HepG2 (cell line): ENCODE data around the gene INPP4B. TPM values are rescaled to one million over a fixed set of nuclear protein-coding genes. Genes with fewer than 3 reads are reported as not detected.

Experiments used
- ATAC-seq: fragments of 200-7000 bp; cut with Tn5 transposase; 3 replicates; pipeline ENCODE4 v1.9.1; 2020; ENCODE audit warnings: mild to moderate bottlenecking, moderate library complexity
- BruUV-seq: library from RNA; stranded (reverse); fragments of 400-500 nt; replicated peaks from 2 replicates; lab custom pipeline; 2021; lab: Mats Ljungman, UMichigan
- CTCF ChIA-PET: fragments of 300-600 bp; formaldehyde crosslinking; extraction: SDS; loops from one replicate; lab custom pipeline; 2021; ENCODE audit warnings: low total read pairs, inconsistent platforms, low intra/inter-chr PET ratio; lab: Yijun Ruan, JAX
- POLR2A ChIA-PET: fragments of 350-600 bp; sonication (Branson Sonifier 250); formaldehyde crosslinking; loops from one replicate; lab custom pipeline; 2020; ENCODE audit warnings: antibody characterized with exemption, inconsistent platforms; lab: Yijun Ruan, JAX
- DNase-seq: peaks from one replicate; pipeline ENCODE4 v3.0.0-alpha.2; 2015; ENCODE audit warnings: low spot score
- FAIRE-seq: peaks from 3 replicates; lab custom pipeline; 2011; peaks lifted over from hg19 to GRCh38; lab: Jason Lieb, UNC
- H2AFZ ChIP-seq: one replicate; pipeline ENCODE4 v1.6.1; 2011; ENCODE audit warnings: low read length, inconsistent platforms
- H3K27ac ChIP-seq: fragments of 300-600 bp; 3 replicates; pipeline ENCODE4 v1.8.0; 2011; ENCODE audit warnings: mixed run types, mild to moderate bottlenecking, mixed read lengths, low read length, inconsistent platforms; ENCODE audit not compliant: insufficient read depth; ENCODE audit errors: extremely low read length
- H3K27me3 ChIP-seq, 2 experiments: fragments of 200-600 bp in 1 of 2; 2 replicates in 1 of 2; 3 replicates in 1 of 2; pipeline versions ENCODE4 v1.6.0 to v1.8.0; 2011; ENCODE audit warnings: low read length in 2 of 2, mild to moderate bottlenecking in 2 of 2, moderate library complexity in 2 of 2, inconsistent platforms in 1 of 2; ENCODE audit not compliant: insufficient read depth in 2 of 2, control insufficient read depth in 1 of 2
- H3K36me3 ChIP-seq, 2 experiments: fragments of 200-600 bp in 1 of 2; replicated peaks in 1 of 2; 2 replicates in 1 of 2; 3 replicates in 1 of 2; pipeline versions ENCODE4 v1.5.1 to v1.8.0; 2011; ENCODE audit warnings: low read length in 2 of 2, inconsistent platforms in 1 of 2; ENCODE audit not compliant: insufficient read depth in 2 of 2, control insufficient read depth in 1 of 2
- H3K4me1 ChIP-seq: 2 replicates; pipeline ENCODE4 v1.5.1; 2012; ENCODE audit warnings: low read length, inconsistent platforms; ENCODE audit not compliant: insufficient read depth
- H3K4me2 ChIP-seq: 2 replicates; pipeline ENCODE4 v1.6.0; 2011; ENCODE audit warnings: low read depth, low read length, inconsistent platforms
- H3K4me3 ChIP-seq, 3 experiments: fragments of 200-600 bp in 1 of 3; sonication (generic), shearing (Covaris generic) in 1 of 3; replicated peaks in 1 of 3; 2 replicates each; pipeline ENCODE4 v1.5.1; 2011 to 2016; ENCODE audit warnings: low read length in 3 of 3, inconsistent platforms in 2 of 3, low read depth in 2 of 3, mild to moderate bottlenecking in 2 of 3, control low read depth in 1 of 3, mixed read lengths in 1 of 3; ENCODE audit not compliant: insufficient read depth in 1 of 3
- H3K79me2 ChIP-seq: one replicate; pipeline ENCODE4 v1.6.1; 2011; ENCODE audit warnings: low read length, inconsistent platforms; ENCODE audit not compliant: insufficient read depth
- H3K9ac ChIP-seq: 2 replicates; pipeline ENCODE4 v1.6.0; 2011; ENCODE audit warnings: mild to moderate bottlenecking, low read depth, low read length, inconsistent platforms; ENCODE audit not compliant: insufficient read depth
- H3K9me3 ChIP-seq: 2 replicates; pipeline ENCODE4 v1.5.1; 2012; ENCODE audit warnings: mild to moderate bottlenecking, low read length
- H4K20me1 ChIP-seq: 2 replicates; pipeline ENCODE4 v1.6.0; 2011; ENCODE audit warnings: inconsistent platforms, mild to moderate bottlenecking, low read length, moderate library complexity; ENCODE audit not compliant: insufficient read depth
- REL ChIP-seq: sonication (generic); formaldehyde crosslinking; conservative IDR thresholded peaks from 2 replicates; pipeline ENCODE4 v1.8.0; 2022; ENCODE audit warnings: mild to moderate bottlenecking, missing genetic modification reagents, moderate library complexity
- SRF ChIP-seq: IDR thresholded peaks from 2 replicates; pipeline ENCODE4 v1.6.1; 2011; ENCODE audit warnings: mild to moderate bottlenecking, low read depth, low read length, moderate library complexity
- WIZ ChIP-seq: sonication (generic); formaldehyde crosslinking; IDR thresholded peaks from 2 replicates; pipeline ENCODE4 v1.5.1; 2020; ENCODE audit warnings: mild to moderate bottlenecking, missing genetic modification reagents
- ZNF12 ChIP-seq: sonication (generic); formaldehyde crosslinking; IDR thresholded peaks from 2 replicates; pipeline ENCODE4 v1.5.0; 2020; ENCODE audit warnings: missing genetic modification reagents
- ZNF253 ChIP-seq: sonication (generic); formaldehyde crosslinking; IDR thresholded peaks from 2 replicates; pipeline ENCODE4 v1.8.0; 2022; ENCODE audit warnings: mild to moderate bottlenecking, missing genetic modification reagents, borderline replicate concordance
- ZNF33B ChIP-seq: sonication (generic); formaldehyde crosslinking; IDR thresholded peaks from 2 replicates; pipeline ENCODE4 v1.5.1; 2020; ENCODE audit warnings: mild to moderate bottlenecking, missing genetic modification reagents
- ZNF570 ChIP-seq: sonication (generic); formaldehyde crosslinking; IDR thresholded peaks from 2 replicates; pipeline ENCODE4 v1.4.0; 2020; ENCODE audit warnings: mild to moderate bottlenecking, missing genetic modification reagents, borderline replicate concordance
- ZNF577 ChIP-seq: sonication (generic); formaldehyde crosslinking; IDR thresholded peaks from 2 replicates; pipeline ENCODE4 v1.4.0; 2020; ENCODE audit warnings: mild to moderate bottlenecking, low read depth, missing genetic modification reagents, borderline replicate concordance
- ZNF619 ChIP-seq: sonication (generic); formaldehyde crosslinking; IDR thresholded peaks from 2 replicates; pipeline ENCODE4 v1.4.0; 2020; ENCODE audit warnings: mild to moderate bottlenecking, missing genetic modification reagents
- ZNF652 ChIP-seq: IDR thresholded peaks from 2 replicates; pipeline ENCODE4 v1.6.1; 2016; ENCODE audit warnings: low read depth, borderline replicate concordance
- ZNF678 ChIP-seq: sonication (generic); formaldehyde crosslinking; IDR thresholded peaks from 2 replicates; pipeline ENCODE4 v1.4.0; 2020; ENCODE audit warnings: mild to moderate bottlenecking, missing genetic modification reagents
- ZNF704 ChIP-seq: sonication (generic); formaldehyde crosslinking; IDR thresholded peaks from 2 replicates; pipeline ENCODE4 v1.8.1; 2023; ENCODE audit warnings: mild to moderate bottlenecking, inconsistent platforms, moderate library complexity, missing genetic modification reagents, borderline replicate concordance
- WGBS: methylation state at CpG from one replicate; pipeline ENCODE4 v1.1.6; 2017; ENCODE audit warnings: low lambda C conversion rate; 5-methylcytosine and 5-hydroxymethylcytosine counted together
- in situ Hi-C: cut with HindIII; loops from 2 replicates; pipeline ENCODE4 v1.10.0; 2017; ENCODE audit warnings: low pct_unique_long_range_greater_than_20kb; ENCODE audit not compliant: extremely low pct_ligation_motif_present
- intact Hi-C: fragments of 100-400 bp; cut with micrococcal nuclease; formaldehyde crosslinking; loops from one replicate; pipeline ENCODE4 v1.10.0; 2022; ENCODE audit not compliant: unreplicated experiment
- polyA plus RNA-seq, 8 experiments: library from polyadenylated mRNA; depleted of rRNA in 3 of 8; stranded (reverse) in 7 of 8; unstranded in 1 of 8; fragments of >200 nt; fragmentation: Illumina TruSeq in 4 of 8; extraction: Trizol in 4 of 8; gene quantifications; 2 replicates each; pipeline versions ENCODE4 v1.2.1 to v1.2.3, GENCODE V29; 2011 to 2016; ENCODE audit warnings: low read depth in 4 of 8, missing spikeins in 1 of 8, mixed read lengths in 1 of 8; ENCODE audit not compliant: insufficient read depth in 1 of 8
- total RNA-seq, 5 experiments: library from RNA; depleted of rRNA; stranded (reverse); fragments of >200 nt; fragmentation: Illumina TruSeq; extraction: Trizol; gene quantifications; 2 replicates each; pipeline ENCODE4 v1.2.3, GENCODE V29; 2016; ENCODE audit warnings: low read depth in 1 of 5
- TF ChIP-seq, protein P1 (sequence below): sonication (generic); formaldehyde crosslinking; IDR thresholded peaks from 2 replicates; pipeline ENCODE4 v1.4.0; 2020; ENCODE audit warnings: missing genetic modification reagents, borderline replicate concordance
- TF ChIP-seq, protein P2 (sequence below): sonication (generic); formaldehyde crosslinking; IDR thresholded peaks from 2 replicates; pipeline ENCODE4 v1.4.0; 2020; ENCODE audit warnings: missing genetic modification reagents
- TF ChIP-seq, protein P3 (sequence below): sonication (generic); formaldehyde crosslinking; IDR thresholded peaks from 2 replicates; pipeline ENCODE4 v1.4.0; 2020; ENCODE audit warnings: missing genetic modification reagents

Gene INPP4B
- total and polyA plus RNA-seq, 2 of the 13 experiments (the other 11 are each of a cell fraction or from before 2014, with no cell fraction given), result not detected

DNA sequence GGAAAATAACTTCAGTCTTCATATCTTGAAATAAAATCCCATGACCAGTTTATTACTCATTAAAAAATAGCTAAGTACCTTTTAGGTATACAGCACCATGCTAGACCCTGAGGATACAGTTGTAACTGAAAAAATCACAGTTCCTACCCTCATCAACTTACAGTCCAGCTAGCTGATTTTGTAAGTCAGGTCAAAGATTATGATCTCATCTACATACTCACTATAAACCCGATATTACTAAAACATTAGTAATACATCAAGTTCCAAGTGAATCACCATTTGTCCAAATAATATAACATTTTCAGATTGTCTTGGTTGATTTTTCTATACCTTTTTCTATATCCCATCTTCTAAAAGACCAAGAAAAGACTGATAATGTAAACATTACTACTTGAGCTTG is 333.9 kb downstream of the INPP4B start:
- no peak overlapping the region for H3K4me3 ChIP-seq
- ChIA-PET POLR2A (no interaction called here), CTCF (no interaction called here)
- no peak overlapping the region for H3K9ac ChIP-seq
- WGBS, result 0% methylated on average over 1 of the region's 1 CpG
- FAIRE-seq, result no peak
- no TSS peak for BruUV-seq
- H3K9me3 ChIP-seq, result no peaks in the 10 kb centered on the region
- in situ Hi-C loops (no loop called here), intact Hi-C loops (no loop called here)
- H3K4me2 ChIP-seq, result no peak overlapping the region
- no peaks in the 10 kb centered on the region for H3K36me3 ChIP-seq
- H2AFZ ChIP-seq, result no peak overlapping the region
- no peaks in the 10 kb centered on the region for H3K4me1 ChIP-seq
- DNase-seq, result no peak
- no peaks in the 10 kb centered on the region for H4K20me1 ChIP-seq
- H3K27me3 ChIP-seq, result no peaks in the 10 kb centered on the region
- no peak overlapping the region for H3K27ac ChIP-seq
- no peak for ATAC-seq
- H3K79me2 ChIP-seq, result no peaks in the 10 kb centered on the region
- TF ChIP-seq ZNF704 (CRISPR knock-in tag) (no peak), ZNF253 (CRISPR knock-in tag) (no peak), ZNF652 (CRISPR knock-in tag) (no peak), ZNF33B (no peak), ZNF577 (no peak), WIZ (no peak), SRF (no peak), ZNF570 (CRISPR knock-in tag) (no peak), ZNF12 (no peak), REL (no peak), ZNF678 (CRISPR knock-in tag) (no peak), ZNF619 (CRISPR knock-in tag) (no peak)
- TF ChIP-seq, protein P1, sequence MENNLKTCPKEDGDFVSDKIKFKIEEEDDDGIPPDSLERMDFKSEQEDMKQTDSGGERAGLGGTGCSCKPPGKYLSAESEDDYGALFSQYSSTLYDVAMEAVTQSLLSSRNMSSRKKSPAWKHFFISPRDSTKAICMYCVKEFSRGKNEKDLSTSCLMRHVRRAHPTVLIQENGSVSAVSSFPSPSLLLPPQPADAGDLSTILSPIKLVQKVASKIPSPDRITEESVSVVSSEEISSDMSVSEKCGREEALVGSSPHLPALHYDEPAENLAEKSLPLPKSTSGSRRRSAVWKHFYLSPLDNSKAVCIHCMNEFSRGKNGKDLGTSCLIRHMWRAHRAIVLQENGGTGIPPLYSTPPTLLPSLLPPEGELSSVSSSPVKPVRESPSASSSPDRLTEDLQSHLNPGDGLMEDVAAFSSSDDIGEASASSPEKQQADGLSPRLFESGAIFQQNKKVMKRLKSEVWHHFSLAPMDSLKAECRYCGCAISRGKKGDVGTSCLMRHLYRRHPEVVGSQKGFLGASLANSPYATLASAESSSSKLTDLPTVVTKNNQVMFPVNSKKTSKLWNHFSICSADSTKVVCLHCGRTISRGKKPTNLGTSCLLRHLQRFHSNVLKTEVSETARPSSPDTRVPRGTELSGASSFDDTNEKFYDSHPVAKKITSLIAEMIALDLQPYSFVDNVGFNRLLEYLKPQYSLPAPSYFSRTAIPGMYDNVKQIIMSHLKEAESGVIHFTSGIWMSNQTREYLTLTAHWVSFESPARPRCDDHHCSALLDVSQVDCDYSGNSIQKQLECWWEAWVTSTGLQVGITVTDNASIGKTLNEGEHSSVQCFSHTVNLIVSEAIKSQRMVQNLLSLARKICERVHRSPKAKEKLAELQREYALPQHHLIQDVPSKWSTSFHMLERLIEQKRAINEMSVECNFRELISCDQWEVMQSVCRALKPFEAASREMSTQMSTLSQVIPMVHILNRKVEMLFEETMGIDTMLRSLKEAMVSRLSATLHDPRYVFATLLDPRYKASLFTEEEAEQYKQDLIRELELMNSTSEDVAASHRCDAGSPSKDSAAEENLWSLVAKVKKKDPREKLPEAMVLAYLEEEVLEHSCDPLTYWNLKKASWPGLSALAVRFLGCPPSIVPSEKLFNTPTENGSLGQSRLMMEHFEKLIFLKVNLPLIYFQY (CRISPR knock-in tag), result no peak
- TF ChIP-seq, protein P2, sequence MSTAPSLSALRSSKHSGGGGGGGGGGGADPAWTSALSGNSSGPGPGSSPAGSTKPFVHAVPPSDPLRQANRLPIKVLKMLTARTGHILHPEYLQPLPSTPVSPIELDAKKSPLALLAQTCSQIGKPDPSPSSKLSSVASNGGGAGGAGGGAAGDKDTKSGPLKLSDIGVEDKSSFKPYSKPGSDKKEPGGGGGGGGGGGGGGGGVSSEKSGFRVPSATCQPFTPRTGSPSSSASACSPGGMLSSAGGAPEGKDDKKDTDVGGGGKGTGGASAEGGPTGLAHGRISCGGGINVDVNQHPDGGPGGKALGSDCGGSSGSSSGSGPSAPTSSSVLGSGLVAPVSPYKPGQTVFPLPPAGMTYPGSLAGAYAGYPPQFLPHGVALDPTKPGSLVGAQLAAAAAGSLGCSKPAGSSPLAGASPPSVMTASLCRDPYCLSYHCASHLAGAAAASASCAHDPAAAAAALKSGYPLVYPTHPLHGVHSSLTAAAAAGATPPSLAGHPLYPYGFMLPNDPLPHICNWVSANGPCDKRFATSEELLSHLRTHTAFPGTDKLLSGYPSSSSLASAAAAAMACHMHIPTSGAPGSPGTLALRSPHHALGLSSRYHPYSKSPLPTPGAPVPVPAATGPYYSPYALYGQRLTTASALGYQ (CRISPR knock-in tag), result no peak
- TF ChIP-seq, protein P3, sequence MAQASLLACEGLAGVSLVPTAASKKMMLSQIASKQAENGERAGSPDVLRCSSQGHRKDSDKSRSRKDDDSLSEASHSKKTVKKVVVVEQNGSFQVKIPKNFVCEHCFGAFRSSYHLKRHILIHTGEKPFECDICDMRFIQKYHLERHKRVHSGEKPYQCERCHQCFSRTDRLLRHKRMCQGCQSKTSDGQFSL (CRISPR knock-in tag), result no peak
